Neural cell (in vitro differentiated cells): ENCODE measurements around the gene HDDC3. TPM values are rescaled to one million over a fixed set of nuclear protein-coding genes. Genes with fewer than 3 reads are reported as not detected.
A peak's percentile ranks its signal among the peaks of the same experiment; 100 is the strongest.

Experiments used
- H2AFZ ChIP-seq: fragments of 200-600, 300-800 bp; sonication (generic), shearing (Covaris generic); 2 replicates; pipeline ENCODE4 v1.6.0; 2014; ENCODE audit warnings: low read depth, mild to moderate bottlenecking, antibody characterized with exemption, low read length, moderate library complexity
- H3F3A ChIP-seq: fragments of 200-600 bp; shearing (Covaris generic); 2 replicates; pipeline ENCODE4 v1.6.1; 2016; ENCODE audit warnings: mild to moderate bottlenecking, moderate library complexity, mixed read lengths, antibody characterized with exemption, low read length; ENCODE audit not compliant: insufficient read depth, poor library complexity, severe bottlenecking
- H3K27ac ChIP-seq: fragments of 200-600, 300-800 bp; sonication (generic), shearing (Covaris generic); 2 replicates; pipeline ENCODE4 v1.5.1; 2014; ENCODE audit warnings: mild to moderate bottlenecking, low read length, moderate library complexity
- H3K27me3 ChIP-seq: fragments of 300-800, 200-600 bp; sonication (generic), shearing (Covaris generic); 2 replicates; pipeline ENCODE4 v1.6.0; 2014; ENCODE audit warnings: mild to moderate bottlenecking, low read depth, low read length, moderate library complexity; ENCODE audit not compliant: insufficient read depth
- H3K36me3 ChIP-seq: fragments of 300-800, 200-600 bp; sonication (generic), shearing (Covaris generic); 2 replicates; pipeline ENCODE4 v1.5.1; 2014; ENCODE audit warnings: mild to moderate bottlenecking, antibody characterized with exemption, low read length, moderate library complexity; ENCODE audit not compliant: insufficient read depth
- H3K4me2 ChIP-seq: fragments of 300-800, 200-600 bp; sonication (generic), shearing (Covaris generic); 2 replicates; pipeline ENCODE4 v1.6.0; 2014; ENCODE audit warnings: mild to moderate bottlenecking, low read length
- H3K4me3 ChIP-seq: fragments of 300-800, 200-600 bp; sonication (generic), shearing (Covaris generic); 2 replicates; pipeline ENCODE4 v1.5.1; 2014; ENCODE audit warnings: mild to moderate bottlenecking, low read length, moderate library complexity
- H3K79me2 ChIP-seq: fragments of 200-600 bp; shearing (Covaris generic); replicated peaks from 2 replicates; pipeline ENCODE4 v1.6.0; 2014; ENCODE audit warnings: mild to moderate bottlenecking, low read length, moderate library complexity; ENCODE audit not compliant: insufficient read depth
- H3K9ac ChIP-seq: fragments of 300-800, 200-600 bp; sonication (generic), shearing (Covaris generic); 2 replicates; pipeline ENCODE4 v1.6.1; 2016; ENCODE audit warnings: mild to moderate bottlenecking, low read length, mixed read lengths
- H3K9me2 ChIP-seq: fragments of 200-600 bp; shearing (Covaris generic); 2 replicates; pipeline ENCODE4 v1.6.1; 2016; ENCODE audit warnings: mild to moderate bottlenecking, low read length, mixed read lengths; ENCODE audit not compliant: insufficient read depth
- H3K9me3 ChIP-seq: fragments of 200-600, 300-800 bp; sonication (generic), shearing (Covaris generic); 2 replicates; pipeline ENCODE4 v1.6.1; 2016; ENCODE audit warnings: mild to moderate bottlenecking, mixed run types, low read length, moderate library complexity, mixed read lengths
- H4K20me1 ChIP-seq: fragments of 200-600 bp; shearing (Covaris generic); 2 replicates; pipeline ENCODE4 v1.6.1; 2016; ENCODE audit warnings: mild to moderate bottlenecking, mixed run types; ENCODE audit not compliant: insufficient read depth
- CTCF ChIP-seq: fragments of 450-650 bp; IDR thresholded peaks from 2 replicates; pipeline ENCODE4 v1.5.1; 2014; ENCODE audit warnings: antibody characterized with exemption, mild to moderate bottlenecking, moderate library complexity; ENCODE audit not compliant: poor library complexity, severe bottlenecking
- EP300 ChIP-seq: fragments of 450-650 bp; conservative IDR thresholded peaks from 2 replicates; pipeline ENCODE4 v1.6.1; 2014; ENCODE audit warnings: antibody characterized with exemption, mild to moderate bottlenecking, moderate library complexity; ENCODE audit not compliant: poor library complexity, severe bottlenecking
- EZH2 ChIP-seq: fragments of 200-600, 300-800 bp; shearing (Covaris generic), sonication (generic); IDR thresholded peaks from 2 replicates; pipeline ENCODE4 v1.6.1; 2014; ENCODE audit warnings: antibody characterized with exemption, low read length, borderline replicate concordance, mild to moderate bottlenecking; ENCODE audit not compliant: insufficient read depth, poor library complexity, severe bottlenecking
- MXI1 ChIP-seq: fragments of 450-650 bp; conservative IDR thresholded peaks from 2 replicates; pipeline ENCODE4 v1.6.1; 2014; ENCODE audit warnings: antibody characterized with exemption, mild to moderate bottlenecking; ENCODE audit not compliant: poor library complexity, severe bottlenecking
- POLR2AphosphoS5 ChIP-seq: IDR thresholded peaks from 2 replicates; pipeline ENCODE4 v1.6.1; 2012
- RAD21 ChIP-seq: fragments of 450-650 bp; conservative IDR thresholded peaks from 2 replicates; pipeline ENCODE4 v1.6.1; 2014; ENCODE audit warnings: antibody characterized with exemption, mild to moderate bottlenecking, moderate library complexity
- REST ChIP-seq: IDR thresholded peaks from 2 replicates; pipeline ENCODE4 v1.6.1; 2012; ENCODE audit warnings: borderline replicate concordance
- SMC3 ChIP-seq: fragments of 450-650 bp; conservative IDR thresholded peaks from 2 replicates; pipeline ENCODE4 v1.6.1; 2014; ENCODE audit warnings: antibody characterized with exemption, mild to moderate bottlenecking, moderate library complexity; ENCODE audit not compliant: poor library complexity
- TAF1 ChIP-seq: IDR thresholded peaks from 2 replicates; pipeline ENCODE4 v1.6.1; 2012; ENCODE audit warnings: low read depth
- polyA plus RNA-seq: library from polyadenylated mRNA; depleted of rRNA; stranded (reverse); fragments of >200 nt; gene quantifications from 2 replicates; pipeline ENCODE4 v1.2.3, GENCODE V29; 2014

Gene HDDC3
- polyA plus RNA-seq, 1 donor from 2014 or later: 20.1 TPM

- Histone ChIP-seq H3K9me2 (no peaks in the 10 kb centered on the region), H3K9me3 (no peaks in the 10 kb centered on the region)
Measured at GRCh38 chr15:90959028-90959595, 26.8 kb upstream of the HDDC3 start.

GRCh38 chr15:90957791-90958190, 25.4 kb upstream of the HDDC3 start:
- TF ChIP-seq EZH2 (no peak), EP300 (no peak), TAF1 (no peak), POLR2AphosphoS5 (no peak), SMC3 (no peak), RAD21 (no peak), MXI1 (no peak), REST (no peak), CTCF (no peak)
- Histone ChIP-seq H3K9me3 (no peaks in the 10 kb centered on the region), H3F3A (no peaks in the 10 kb centered on the region), H3K9me2 (no peaks in the 10 kb centered on the region), H2AFZ (no peak overlapping the region), H3K79me2 (no peaks in the 10 kb centered on the region), H4K20me1 (no peaks in the 10 kb centered on the region), H3K27ac (no peak overlapping the region), H3K27me3 (peaks cover 15% of the 10 kb centered on the region), H3K4me2 (no peak overlapping the region), H3K4me3 (peak overlapping the region; percentile 65), H3K9ac (no peak overlapping the region), H3K36me3 (no peaks in the 10 kb centered on the region)

More at GRCh38 chr15:90959028-90959595, 26.8 kb upstream of the HDDC3 start:
- no peaks in the 10 kb centered on the region for H4K20me1 ChIP-seq
- no peaks in the 10 kb centered on the region for H3K36me3 ChIP-seq
- H3K27ac ChIP-seq: no peak overlapping the region
- H3K9ac ChIP-seq: no peak overlapping the region
- no peak for TF ChIP-seq EZH2
- H3K4me3 ChIP-seq: no peak overlapping the region
- no peak overlapping the region for H3K4me2 ChIP-seq
- H3K79me2 ChIP-seq: no peaks in the 10 kb centered on the region
- no peak overlapping the region for H2AFZ ChIP-seq
- no peaks in the 10 kb centered on the region for H3F3A ChIP-seq
- peaks cover 15% of the 10 kb centered on the region for H3K27me3 ChIP-seq
